ENCODE measurements around the gene ARRB1. TPM values are rescaled to one million over a fixed set of nuclear protein-coding genes. Genes with fewer than 3 reads are reported as not detected.

ARRB1 gene
- total and polyA plus RNA-seq, 9 of the 15 experiments (the other 6 are each of a cell fraction or from before 2014, with no cell fraction given), result 6.6 to 45.4 (median 28.5) TPM

GRCh38 chr11:75293903-75294302 lies 57.6 kb downstream of the ARRB1 start:
- Histone ChIP-seq H2AFZ (ENCODE audit: low read depth, low read length) (no peak overlapping the region), H3K9me1 (ENCODE audit: control insufficient read depth, insufficient read depth, low read length) (peaks cover 7% of the 10 kb centered on the region), H4K20me1 (replicated peaks; ENCODE audit: control insufficient read depth, insufficient read depth, low read length) (0 out of 2 replicates have a peak, but pooled peaks cover 5% of the 10 kb centered on the region), H3K79me2 (ENCODE audit: control insufficient read depth, insufficient read depth, low read length) (no peaks in the 10 kb centered on the region; the same call in 2 of the 3 replicates), H3K9me3 (replicated peaks; ENCODE audit: control insufficient read depth, insufficient read depth, low read depth, low read length) (no peaks in the 10 kb centered on the region), H3K4me3 (no peak overlapping the region), H3K36me3 (ENCODE audit: control insufficient read depth, insufficient read depth, low read length) (peaks cover 12% of the 10 kb centered on the region; the same call in 2 of the 3 replicates), H3K4me2 (ENCODE audit: insufficient read depth, low read length) (no peak overlapping the region), H3K9ac (ENCODE audit: insufficient read depth in 1 of 2, low read depth in 2 of 2, low read length in 2 of 2) (no peak overlapping the region), H3K4me1 (replicated peaks in 1 of 2; ENCODE audit: control insufficient read depth in 2 of 2, insufficient read depth in 2 of 2, low read length in 2 of 2) (peaks cover 4 to 10% of the 10 kb centered on the region in 2 experiments; a peak in 3 of 5 replicates), H3K27ac (ENCODE audit: extremely low read depth, low read depth, low read length) (no peak overlapping the region), H3K27me3 (ENCODE audit: control insufficient read depth in 2 of 2, insufficient read depth in 2 of 2, low read length in 2 of 2) (no peaks in the 10 kb centered on the region)
- BruUV-seq (replicated peaks), result no TSS peak
- in situ Hi-C loops (cut with MboI), result no loop called here
- ATAC-seq (peak; percentile 88), FAIRE-seq (no peak), DNase-seq (ENCODE audit: extremely low read depth in 1 of 4, low spot score in 3 of 4) (peak; percentile 30 to 63 (median 56))
- 80% methylated on average over 1 of the region's 2 CpGs for WGBS (ENCODE audit: insufficient coverage, low coverage, missing lambda C conversion rate)
- intact Hi-C loops (cut with micrococcal nuclease), result no loop called here
- POLR2A ChIA-PET, result interaction anchor here (0.6 to 1.1 kb wide), 4 partner anchors 17 to 1047 kb away, joined by 3 to 4 read pairs (median 3); partner anchors contain the start of gene GDPD5
- CTCF ChIA-PET (ENCODE audit: low intra/inter-chr PET ratio), result no interaction called here
- TF ChIP-seq ZNF253 (CRISPR knock-in tag; conservative IDR thresholded peaks at IDR 0.05) (no peak), ATF2 (CRISPR knock-in tag; IDR thresholded peaks at IDR 0.05) (no peak), CBFA2T3 (IDR thresholded peaks at IDR 0.05) (no peak), USF2 (CRISPR knock-in tag; IDR thresholded peaks at IDR 0.05) (peak; percentile 79), FOXA1 (IDR thresholded peaks at IDR 0.05; ENCODE audit: borderline replicate concordance) (no peak), POU5F1 (IDR thresholded peaks at IDR 0.05; ENCODE audit: borderline replicate concordance, low read depth, low read length, partially characterized antibody) (no peak), ZNF140 (CRISPR knock-in tag; IDR thresholded peaks at IDR 0.05) (no peak), ASH1L (IDR thresholded peaks at IDR 0.05; ENCODE audit: borderline replicate concordance, low read depth, partially characterized antibody) (no peak), ATF7 (IDR thresholded peaks at IDR 0.05) (no peak), GTF2B (IDR thresholded peaks at IDR 0.05; ENCODE audit: extremely low read depth, insufficient read length) (no peak), PHF21A (IDR thresholded peaks at IDR 0.05; ENCODE audit: borderline replicate concordance, low read depth) (no peak), SAFB2 (IDR thresholded peaks at IDR 0.05; ENCODE audit: borderline replicate concordance, low read depth, low read length, severe bottlenecking) (no peak), C11orf30 (IDR thresholded peaks at IDR 0.05; ENCODE audit: low read depth) (peak; percentile 31; the same call in 1 of the 2 replicates), PML (IDR thresholded peaks at IDR 0.05; ENCODE audit: low read length) (no peak)
